ENCODE results near the gene WDFY3.
"Not testable (repeated sequence)": the region's sequence is repeated elsewhere in the genome, so short reads cannot be mapped to it uniquely, and the experiment has no call there.

Gene WDFY3

DNA sequence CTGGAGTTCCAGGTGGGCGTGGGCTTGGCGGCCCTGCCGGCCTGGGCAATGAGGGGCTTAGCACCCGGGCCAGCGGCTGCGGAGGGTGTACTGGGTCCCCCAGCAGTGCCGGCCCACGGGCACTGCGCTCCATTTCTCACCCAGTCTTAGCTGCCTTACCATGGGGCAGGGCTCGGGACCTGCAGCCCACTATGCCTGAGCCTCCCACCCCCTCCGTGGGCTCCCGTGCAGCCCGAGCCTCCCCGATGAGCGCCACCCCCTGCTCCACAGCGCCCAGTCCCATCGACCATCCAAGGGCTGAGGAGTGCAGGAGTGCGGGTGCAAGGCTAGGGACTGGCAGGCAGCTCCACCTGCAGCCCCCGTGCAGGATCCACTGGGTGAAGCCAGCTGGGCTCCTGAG, 301.7 kb downstream of the WDFY3 start:
- not testable (repeated sequence) for FAIRE-seq

GRCh38 chr4:84661191-84661939, 305.1 kb downstream of the WDFY3 start:
- no peak for FAIRE-seq

GRCh38 chr4:84660606-84661005, 305.9 kb downstream of the WDFY3 start:
- FAIRE-seq = no peak

DNA sequence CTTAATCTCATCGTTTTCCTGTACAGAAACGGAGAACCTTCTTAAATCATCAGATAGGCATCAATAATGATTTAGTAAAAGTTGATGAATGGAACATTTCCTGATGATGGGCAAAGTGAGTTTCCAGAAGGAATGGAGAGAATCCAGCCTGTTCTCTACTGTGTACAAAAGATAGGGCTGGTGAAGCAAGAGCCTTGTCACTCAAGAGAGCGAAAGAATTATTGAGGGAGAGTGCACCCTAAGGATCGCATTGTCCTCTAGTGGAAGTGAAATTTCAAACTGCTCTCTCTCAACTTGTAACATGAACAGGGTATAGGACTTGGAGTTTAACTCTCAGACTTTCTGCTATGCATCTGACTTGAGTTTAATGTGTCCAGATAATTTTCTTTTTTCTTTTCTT, 314.0 kb downstream of the WDFY3 start:
- FAIRE-seq = no peak

- FAIRE-seq = no peak
Observed at GRCh38 chr4:84651499-84651898, 315.0 kb downstream of the WDFY3 start.

- FAIRE-seq = no peak
Observed at GRCh38 chr4:84648863-84649647, 317.4 kb downstream of the WDFY3 start.

- no peak for FAIRE-seq
Observed at GRCh38 chr4:84648178-84648577, 318.3 kb downstream of the WDFY3 start.

DNA sequence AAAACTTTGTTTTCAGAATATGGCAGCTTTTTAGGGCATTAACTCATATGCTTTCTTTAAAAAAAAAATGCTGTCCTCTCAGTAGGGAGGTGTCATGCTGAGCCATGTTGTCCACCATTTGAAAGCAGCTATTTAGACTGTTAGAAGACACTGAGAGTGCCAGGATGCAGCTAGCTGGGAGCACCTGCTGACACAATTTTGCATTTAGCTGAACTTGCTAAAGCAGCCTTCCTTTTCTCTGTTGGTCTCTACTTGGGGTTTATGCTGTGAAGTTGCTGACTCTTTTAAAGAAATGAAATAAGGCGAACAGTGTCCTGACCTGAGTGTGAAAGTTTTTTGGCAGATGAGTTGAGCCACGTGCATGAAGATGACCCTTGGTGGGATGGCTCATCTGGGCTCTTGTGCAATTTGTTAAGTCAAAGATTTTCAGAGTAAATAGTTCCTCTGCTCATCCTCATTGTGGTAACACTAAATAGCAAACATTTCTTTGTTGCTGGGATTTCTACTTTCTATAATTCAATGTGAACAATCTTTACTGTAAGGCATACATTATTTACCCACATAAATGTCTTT, 319.1 kb downstream of the WDFY3 start:
- FAIRE-seq = no peak

DNA sequence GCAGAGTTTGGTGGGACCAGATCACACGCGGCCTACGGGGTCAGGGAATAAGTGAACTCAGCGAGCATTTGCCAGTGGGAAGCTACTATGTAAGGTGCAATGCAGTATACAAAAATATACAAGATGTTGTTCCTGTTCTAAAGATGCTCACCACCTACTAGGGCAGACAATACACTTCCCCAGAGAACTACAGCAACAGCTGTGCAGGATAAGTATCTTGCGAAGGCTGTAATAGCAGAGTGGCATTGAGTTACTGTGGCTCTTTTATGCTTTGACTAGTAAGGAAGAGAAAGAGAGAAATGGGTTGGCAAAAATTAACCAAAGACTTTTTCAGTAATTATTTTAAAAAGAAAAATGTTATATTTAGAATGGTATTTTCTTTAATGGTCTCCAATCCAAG, 322.4 kb downstream of the WDFY3 start:
- no peak for FAIRE-seq

DNA sequence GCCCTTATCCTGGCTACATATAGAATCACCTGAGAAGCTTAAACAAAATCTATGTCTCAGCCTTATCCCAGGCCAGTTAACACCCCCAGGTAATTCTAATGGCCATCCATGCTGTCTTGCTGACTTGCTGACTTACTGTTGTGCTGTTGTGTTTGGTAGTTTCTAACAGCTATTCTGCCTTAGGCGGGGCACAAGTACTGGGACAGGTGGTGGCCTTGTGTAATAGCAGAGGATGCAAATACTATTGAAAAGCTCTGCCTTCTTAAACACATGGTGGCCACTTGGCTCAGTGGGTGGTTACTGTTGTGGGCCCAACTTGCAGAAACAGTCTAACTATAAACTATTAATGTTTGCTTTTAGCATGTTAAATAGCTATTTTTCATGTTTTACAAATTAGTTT, 327.3 kb downstream of the WDFY3 start:
- FAIRE-seq = no peak

DNA sequence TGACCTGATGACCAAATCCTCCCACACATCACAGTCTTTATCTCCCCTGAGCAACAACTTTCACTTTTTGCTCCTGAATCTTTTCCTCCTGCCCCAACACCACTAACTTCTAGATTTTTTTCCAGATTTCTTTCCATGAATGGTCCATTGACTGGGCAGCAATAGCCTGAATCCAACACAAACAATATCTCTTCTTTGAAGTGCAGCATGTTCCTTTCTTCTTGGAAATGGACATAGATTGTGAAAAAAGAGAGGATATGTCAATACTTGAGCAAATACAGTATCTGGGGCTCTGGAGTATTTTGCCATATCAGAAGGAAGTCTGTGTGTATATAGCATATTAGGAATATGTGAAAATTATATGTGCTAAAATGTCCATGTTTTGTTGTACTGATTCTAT, 328.4 kb downstream of the WDFY3 start:
- no peak for FAIRE-seq

DNA sequence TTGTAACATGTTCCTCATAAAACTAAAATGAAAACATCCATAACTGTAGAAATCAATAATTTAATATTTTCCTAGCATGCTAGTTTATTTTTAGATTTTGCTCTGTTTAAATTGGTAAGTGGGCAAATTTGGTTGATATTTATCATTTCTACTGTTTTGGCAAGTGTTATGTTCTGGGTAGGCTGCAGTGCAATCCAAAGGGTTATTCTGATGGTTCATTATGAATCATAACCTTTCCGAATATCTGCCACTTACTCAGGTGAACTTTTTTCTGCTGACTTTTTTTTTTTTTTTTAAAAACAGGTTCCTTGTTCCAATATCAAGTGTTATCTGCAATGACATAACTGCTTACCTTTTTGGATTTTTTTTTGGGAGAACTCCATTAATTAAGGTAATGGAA, 331.5 kb downstream of the WDFY3 start:
- no peak for FAIRE-seq

- no peak for FAIRE-seq
Observed at GRCh38 chr4:84632092-84632491, 334.4 kb downstream of the WDFY3 start.

DNA sequence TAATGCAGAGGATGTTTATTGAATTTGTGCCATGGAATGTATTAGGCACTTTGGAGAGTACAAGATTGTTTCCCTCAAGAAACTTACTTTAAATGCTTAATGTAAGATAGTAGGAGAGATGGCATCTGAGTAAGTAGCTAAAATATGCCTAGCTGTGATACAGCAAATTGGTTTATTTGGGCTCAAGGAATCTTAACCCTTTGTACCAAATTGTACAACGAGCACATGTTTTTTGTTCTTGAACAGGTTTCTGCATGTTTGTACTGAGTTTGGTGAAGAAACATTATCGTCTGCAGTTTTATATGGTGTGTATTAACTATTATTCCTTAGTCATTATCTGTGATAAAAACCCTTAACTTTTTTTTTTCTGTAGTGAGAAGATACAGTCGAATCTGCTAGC, 334.9 kb downstream of the WDFY3 start:
- FAIRE-seq = no peak

DNA sequence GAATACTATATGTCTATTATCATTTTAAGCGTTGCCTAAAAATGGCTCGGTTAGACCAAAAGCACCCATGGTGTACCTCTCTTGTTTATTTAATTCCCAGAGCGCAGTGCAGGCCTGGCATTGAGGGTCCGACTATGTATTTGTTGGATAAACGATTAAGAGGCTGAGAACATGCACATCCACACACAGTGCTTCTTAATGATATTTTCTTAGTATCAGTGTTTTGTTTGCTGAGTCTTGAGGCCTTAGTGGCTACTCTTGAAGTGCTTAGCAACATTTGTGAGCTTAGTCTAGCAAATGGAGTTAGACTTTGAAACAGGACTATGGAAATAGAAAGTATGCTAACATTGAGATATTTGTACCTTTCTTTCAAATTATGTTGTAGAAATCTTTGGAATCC, 339.8 kb downstream of the WDFY3 start:
- FAIRE-seq = no peak

GRCh38 chr4:84623661-84624060, 342.8 kb downstream of the WDFY3 start:
- no peak for FAIRE-seq

DNA sequence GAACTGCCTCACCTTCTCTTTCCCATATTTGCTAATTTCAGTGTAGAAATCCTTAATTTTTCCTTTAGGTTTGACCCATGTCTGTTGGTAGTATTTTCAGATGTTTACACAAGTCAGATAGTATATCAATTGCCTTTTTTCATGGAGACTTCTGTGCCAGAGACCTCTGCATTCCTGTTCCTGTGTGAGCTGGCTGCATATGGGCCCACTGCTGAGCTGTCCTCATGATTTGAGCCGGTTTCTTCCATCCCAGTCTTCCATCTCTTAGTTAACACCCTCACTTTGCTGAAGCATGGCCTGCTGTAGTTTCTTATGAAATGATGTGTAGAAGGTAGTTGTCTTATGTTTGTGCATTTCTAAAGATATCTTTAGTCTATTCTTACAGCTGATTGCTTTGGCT, 343.5 kb downstream of the WDFY3 start:
- no peak for FAIRE-seq
